ENCODE measurements around the gene KLHL22.
"Not testable (repeated sequence)": the region's sequence is repeated elsewhere in the genome, so short reads cannot be mapped to it uniquely, and the experiment has no call there.

Gene KLHL22

DNA sequence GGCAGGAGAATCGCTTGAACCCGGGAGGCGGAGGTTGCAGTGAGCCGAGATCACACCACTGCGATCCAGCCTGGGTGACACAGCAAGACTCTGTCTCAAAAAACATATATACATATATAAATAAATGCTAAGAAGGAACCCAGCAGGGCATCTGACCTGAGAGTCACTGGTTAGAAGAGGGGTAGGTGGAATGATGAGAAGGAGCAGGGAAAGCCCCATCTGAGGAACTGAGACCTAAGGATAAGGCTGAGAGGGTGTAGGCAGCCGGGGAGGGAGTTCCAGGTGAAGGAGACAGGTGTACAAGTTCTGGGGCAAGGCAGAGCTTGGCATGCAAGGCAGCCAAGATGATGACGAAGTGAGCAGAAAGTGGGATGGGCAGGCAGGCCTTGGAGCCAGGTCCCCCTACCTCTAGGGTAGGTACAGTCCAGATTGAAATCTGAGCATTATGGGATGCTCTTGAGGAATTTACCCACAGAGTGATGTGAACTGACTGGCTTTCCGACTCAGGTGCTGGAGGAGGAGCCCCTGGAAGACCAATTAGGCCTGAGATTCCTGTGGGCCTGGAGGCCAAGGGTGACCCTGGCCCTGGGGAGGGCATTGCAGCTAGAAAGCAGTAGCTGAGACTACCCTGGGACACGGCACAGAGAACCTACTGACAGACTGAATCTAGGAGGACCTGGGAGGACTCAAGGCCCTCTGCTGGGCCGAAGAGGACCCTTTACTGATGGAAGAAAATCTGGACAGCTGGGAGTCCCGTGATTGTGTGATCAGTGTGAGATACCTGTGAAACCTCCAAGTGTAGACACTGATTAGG lies 22.8 kb downstream of the KLHL22 start:
- no peak overlapping the region for H3K27ac ChIP-seq
- no peak for DNase-seq (ENCODE audit: low read depth, low spot score)

GRCh38 chr22:20471126-20471833 lies 24.3 kb downstream of the KLHL22 start:
- H3K27ac ChIP-seq, result no peak overlapping the region
- DNase-seq (ENCODE audit: low read depth, low spot score), result no peak

DNA sequence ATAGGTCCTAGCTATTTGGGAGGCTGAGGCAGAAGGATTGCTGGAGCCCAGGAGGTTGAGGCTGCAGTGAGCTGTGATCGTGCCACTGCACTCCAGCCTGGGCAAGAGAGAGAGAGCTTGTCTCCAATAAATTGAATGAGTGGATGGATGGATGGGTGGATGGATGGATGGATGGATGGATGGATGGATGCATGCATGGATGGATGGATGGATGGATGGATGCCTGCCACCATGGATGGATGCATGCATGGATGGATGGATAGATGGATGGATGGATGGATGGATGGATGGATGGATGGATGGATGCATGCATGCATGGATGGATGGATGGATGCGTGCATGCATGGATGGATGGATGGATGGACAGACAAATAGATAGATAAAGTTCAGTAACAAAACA lies 25.1 kb downstream of the KLHL22 start:
- not testable (repeated sequence) for DNase-seq (ENCODE audit: low read depth, low spot score); H3K27ac ChIP-seq

- H3K27ac ChIP-seq, result no peak overlapping the region
- no peak for DNase-seq (ENCODE audit: low read depth, low spot score)
These were observed 26.3 kb downstream of the KLHL22 start for GRCh38 chr22:20469110-20469868.

GRCh38 chr22:20466659-20467379 lies 28.8 kb downstream of the KLHL22 start:
- DNase-seq (ENCODE audit: low read depth, low spot score), result no peak
- H3K27ac ChIP-seq, result no peak overlapping the region

- no peak overlapping the region for H3K27ac ChIP-seq
These were observed 29.9 kb downstream of the KLHL22 start for GRCh38 chr22:20465759-20466077.

GRCh38 chr22:20464912-20465758 lies 30.5 kb downstream of the KLHL22 start:
- H3K27ac ChIP-seq, result no peak overlapping the region

More at GRCh38 chr22:20465759-20466077, 29.9 kb downstream of the KLHL22 start:
- no peak for DNase-seq (ENCODE audit: low read depth, low spot score)

DNA sequence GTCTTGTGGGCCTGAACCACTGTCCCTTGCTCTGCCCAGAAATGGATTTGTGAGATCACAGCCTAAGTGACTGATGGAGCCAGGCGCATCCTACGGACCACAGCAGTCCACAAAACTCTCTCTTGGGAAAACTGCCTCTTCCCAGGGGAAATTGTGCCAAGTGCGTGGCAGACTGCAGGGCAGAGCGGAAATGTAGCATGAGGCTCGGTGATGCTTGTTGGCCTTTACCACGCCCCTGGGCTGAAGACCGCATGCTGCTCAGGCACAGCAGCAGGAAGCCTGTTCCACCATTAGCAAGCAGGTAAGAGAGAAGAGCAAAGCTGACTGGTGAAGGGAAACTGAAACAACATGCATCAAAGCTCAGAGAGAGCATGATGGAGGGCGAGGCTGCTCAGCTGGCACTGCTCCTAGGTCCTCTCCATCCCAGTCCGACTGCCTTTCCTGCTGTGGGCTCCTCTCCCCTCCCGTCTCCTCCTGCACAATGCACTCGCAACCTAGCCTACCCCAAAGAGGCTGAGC lies 31.4 kb downstream of the KLHL22 start:
- H3K27ac ChIP-seq, result no peak overlapping the region
- DNase-seq (ENCODE audit: low read depth, low spot score), result no peak

More at GRCh38 chr22:20464912-20465758, 30.5 kb downstream of the KLHL22 start:
- no peak for DNase-seq (ENCODE audit: low read depth, low spot score)

DNA sequence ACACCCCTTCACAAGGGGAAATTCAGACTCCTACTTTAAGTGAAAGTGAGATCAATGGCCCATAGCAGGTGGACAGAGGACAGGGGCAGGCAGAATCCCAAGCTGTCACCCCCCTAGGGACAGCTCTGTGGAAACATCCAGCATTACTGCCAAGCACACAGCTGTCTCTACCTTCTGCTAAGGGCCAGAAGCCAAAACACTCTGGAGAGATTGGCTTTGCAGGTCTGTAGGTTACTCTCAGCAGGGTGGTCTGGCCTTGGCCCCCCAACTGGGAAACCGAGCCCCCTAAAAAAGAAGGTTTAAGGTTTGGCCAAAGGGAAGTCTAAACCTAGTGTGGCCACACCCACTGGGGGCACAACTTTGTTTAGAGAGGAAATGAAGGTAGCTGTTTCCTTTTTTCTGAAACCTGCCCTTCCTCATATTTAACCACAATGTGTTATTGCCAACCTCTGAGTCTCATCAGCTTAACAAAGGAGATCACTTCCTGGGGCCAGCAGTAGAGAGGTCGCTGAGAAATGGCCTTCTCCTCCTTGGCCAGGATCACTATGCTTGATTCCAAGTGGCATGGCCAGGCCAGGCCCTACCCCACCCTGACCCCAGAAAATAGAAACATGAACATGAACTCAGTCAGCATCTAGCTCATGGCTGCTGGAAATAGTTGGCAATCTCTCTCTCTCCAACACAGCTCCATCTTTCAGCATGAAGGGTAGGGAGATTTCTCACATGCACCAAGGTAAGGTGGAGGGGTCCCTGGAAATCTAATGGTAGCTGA lies 32.1 kb downstream of the KLHL22 start:
- DNase-seq (ENCODE audit: low read depth, low spot score), result no peak
- H3K27ac ChIP-seq, result no peak overlapping the region

GRCh38 chr22:20459862-20460261 lies 35.7 kb downstream of the KLHL22 start:
- H3K27ac ChIP-seq, result no peak overlapping the region
- no peak for DNase-seq (ENCODE audit: low read depth, low spot score)

GRCh38 chr22:20459152-20459542 lies 36.4 kb downstream of the KLHL22 start:
- no peak for DNase-seq (ENCODE audit: low read depth, low spot score)
- H3K27ac ChIP-seq, result no peak overlapping the region

GRCh38 chr22:20458530-20459151 lies 37.0 kb downstream of the KLHL22 start:
- no peak for DNase-seq (ENCODE audit: low read depth, low spot score)
- H3K27ac ChIP-seq, result no peak overlapping the region

DNA sequence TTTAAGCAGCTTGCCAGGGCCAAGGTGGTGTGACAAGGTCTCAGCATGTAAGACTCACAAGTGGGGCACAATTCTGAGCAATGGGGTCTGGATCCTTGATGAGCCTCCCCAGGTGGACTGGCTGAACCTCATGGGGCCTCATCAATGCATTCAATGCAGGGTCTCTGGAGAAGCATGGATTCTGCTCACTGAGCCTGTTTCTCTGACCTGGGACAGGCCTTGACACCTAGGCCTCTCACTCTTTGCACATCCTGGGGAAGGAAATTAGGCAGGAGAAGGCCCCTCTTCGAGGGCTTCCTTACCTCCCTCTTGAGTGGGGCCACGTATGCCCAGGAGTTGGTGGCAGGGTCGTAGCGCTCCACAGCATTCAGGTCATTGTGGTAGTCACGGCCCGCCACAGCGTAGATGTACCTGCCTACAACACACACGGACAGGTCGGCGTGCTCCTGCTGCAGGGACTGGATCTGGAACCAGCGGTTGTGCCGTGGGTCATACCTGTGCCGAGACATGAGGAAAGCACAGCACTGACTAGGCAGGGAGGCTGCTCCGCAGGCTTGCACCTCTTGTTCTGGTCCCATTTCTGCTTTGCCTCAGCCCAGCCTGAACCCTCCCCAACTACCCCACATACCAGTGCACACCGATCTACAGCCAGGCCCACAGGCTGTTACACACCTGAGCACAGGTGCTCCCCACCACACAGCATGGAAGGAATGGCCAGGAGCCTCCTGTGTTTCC lies 37.9 kb downstream of the KLHL22 start:
- no peak overlapping the region for H3K27ac ChIP-seq
- DNase-seq (ENCODE audit: low read depth, low spot score), result no peak

DNA sequence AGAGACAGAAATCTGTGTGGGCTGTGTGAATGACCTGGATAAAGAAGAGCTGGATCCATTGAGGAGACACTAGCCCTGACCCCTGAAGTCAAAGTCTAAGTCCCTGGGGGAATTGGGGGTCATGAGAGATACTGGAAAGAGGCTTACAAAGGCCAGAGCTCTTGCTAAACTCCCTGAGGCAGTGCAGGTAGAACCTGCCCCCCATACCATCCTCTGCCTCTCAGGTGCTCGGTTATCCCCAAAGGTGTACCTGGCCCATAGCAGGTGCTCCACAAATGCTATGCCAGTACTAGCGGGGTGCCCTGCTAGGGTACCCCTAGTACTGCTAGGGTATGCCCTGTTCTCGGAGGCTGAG lies 38.9 kb downstream of the KLHL22 start:
- DNase-seq (ENCODE audit: low read depth, low spot score), result no peak
- H3K27ac ChIP-seq, result no peak overlapping the region

DNA sequence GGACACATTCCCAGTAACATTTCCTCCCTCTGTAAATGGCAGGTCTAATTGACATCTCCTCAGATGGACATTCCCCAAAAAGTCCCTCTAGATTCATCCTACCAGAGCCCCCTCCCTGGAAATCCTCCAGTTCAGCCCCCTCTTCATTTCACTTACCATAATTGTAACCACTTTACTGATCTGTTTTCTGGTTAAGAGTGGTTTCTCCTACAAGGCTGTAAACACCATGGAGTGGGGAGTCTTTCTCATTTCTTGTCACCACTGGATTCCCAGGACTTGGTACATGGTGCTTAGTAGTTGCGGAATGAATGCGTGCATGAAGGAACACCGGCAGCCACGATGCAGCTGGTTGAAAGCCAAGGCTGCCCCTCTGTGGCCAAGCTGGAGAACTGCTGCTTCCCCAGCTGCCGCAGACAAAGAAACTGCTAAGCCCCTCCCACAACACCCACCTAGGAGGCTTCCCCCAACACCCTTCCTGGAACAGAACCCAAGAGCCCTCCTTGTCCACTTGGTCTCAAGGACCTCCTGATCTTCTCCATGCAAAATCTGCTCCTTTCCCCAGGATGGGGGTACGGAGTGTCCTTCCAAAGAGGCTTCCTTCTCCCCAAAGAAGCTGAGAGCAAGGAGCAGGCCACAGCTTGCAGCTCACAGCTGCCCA lies 39.4 kb downstream of the KLHL22 start:
- peak; percentile 14 for DNase-seq (ENCODE audit: low read depth, low spot score)
- no peak overlapping the region for H3K27ac ChIP-seq

DNA sequence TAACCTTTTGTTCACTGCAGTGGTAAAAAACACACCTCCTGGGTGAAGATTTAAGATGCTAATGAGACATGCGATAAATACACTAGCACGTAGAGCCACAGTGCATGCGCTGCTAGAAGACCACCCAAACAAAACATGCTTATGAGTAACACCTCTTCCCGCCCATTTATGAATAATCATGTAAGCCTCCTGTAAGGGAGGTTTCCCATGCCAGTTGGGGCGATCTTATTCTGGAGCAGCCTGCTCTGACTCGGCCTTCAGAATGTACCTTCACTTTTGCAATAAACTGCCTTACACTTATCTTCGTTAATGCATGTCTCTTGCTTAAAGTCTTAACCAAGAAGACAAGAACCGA lies 39.9 kb downstream of the KLHL22 start:
- no peak for DNase-seq (ENCODE audit: low read depth, low spot score)
- H3K27ac ChIP-seq, result no peak overlapping the region

GRCh38 chr22:20453222-20453621 lies 42.4 kb downstream of the KLHL22 start:
- no peak overlapping the region for H3K27ac ChIP-seq
- no peak for DNase-seq (ENCODE audit: low read depth, low spot score)

Data from epithelial cell of prostate (primary cell).